ENCODE results near the gene RNPEPL1. TPM values are rescaled to one million over a fixed set of nuclear protein-coding genes. Genes with fewer than 3 reads are reported as not detected.

RNPEPL1 gene
- polyA plus RNA-seq, 1 donor: 61.8 TPM

GRCh38 chr2:240618776-240619175 lies 50.5 kb downstream of the RNPEPL1 start:
- no peaks in the 10 kb centered on the region for H3K4me1 ChIP-seq (ENCODE audit: control insufficient read depth, insufficient read depth, low read length)
- DNase-seq: no peak
- peaks cover 82% of the 10 kb centered on the region for H3K36me3 ChIP-seq (ENCODE audit: control insufficient read depth, insufficient read depth, low read length)
- H3K4me3 ChIP-seq (ENCODE audit: low read length): no peak overlapping the region
- no CpG with 5 or more reads among the region's 6 CpGs for WGBS (ENCODE audit: insufficient coverage, low lambda C conversion rate)
- no peak overlapping the region for H3K27ac ChIP-seq (ENCODE audit: low read length)
- H3K9me3 ChIP-seq (ENCODE audit: control insufficient read depth, low read depth, low read length): peaks cover 11% of the 10 kb centered on the region
- no peaks in the 10 kb centered on the region for H3K27me3 ChIP-seq (ENCODE audit: control insufficient read depth, insufficient read depth, low read length)

GRCh38 chr2:240619506-240620148 lies 51.3 kb downstream of the RNPEPL1 start:
- Histone ChIP-seq H3K27me3 (ENCODE audit: control insufficient read depth, insufficient read depth, low read length) (no peaks in the 10 kb centered on the region), H3K36me3 (ENCODE audit: control insufficient read depth, insufficient read depth, low read length) (peaks cover 74% of the 10 kb centered on the region), H3K27ac (ENCODE audit: low read length) (no peak overlapping the region), H3K9me3 (ENCODE audit: control insufficient read depth, low read depth, low read length) (peaks cover 11% of the 10 kb centered on the region), H3K4me1 (ENCODE audit: control insufficient read depth, insufficient read depth, low read length) (no peaks in the 10 kb centered on the region), H3K4me3 (ENCODE audit: low read length) (no peak overlapping the region)
- 87% methylated on average over 3 of the region's 19 CpGs for WGBS (ENCODE audit: insufficient coverage, low lambda C conversion rate)
- no peak for DNase-seq

GRCh38 chr2:240620149-240620731 lies 52.0 kb downstream of the RNPEPL1 start:
- Histone ChIP-seq H3K4me3 (ENCODE audit: low read length) (no peak overlapping the region), H3K27ac (ENCODE audit: low read length) (no peak overlapping the region), H3K27me3 (ENCODE audit: control insufficient read depth, insufficient read depth, low read length) (no peaks in the 10 kb centered on the region), H3K4me1 (ENCODE audit: control insufficient read depth, insufficient read depth, low read length) (no peaks in the 10 kb centered on the region), H3K9me3 (ENCODE audit: control insufficient read depth, low read depth, low read length) (peaks cover 11% of the 10 kb centered on the region), H3K36me3 (ENCODE audit: control insufficient read depth, insufficient read depth, low read length) (peaks cover 72% of the 10 kb centered on the region)
- DNase-seq: no peak
- WGBS (ENCODE audit: insufficient coverage, low lambda C conversion rate): no CpG with 5 or more reads among the region's 13 CpGs

GRCh38 chr2:240620859-240621258 lies 52.6 kb downstream of the RNPEPL1 start:
- Histone ChIP-seq H3K4me3 (ENCODE audit: low read length) (no peak overlapping the region), H3K27ac (ENCODE audit: low read length) (no peak overlapping the region), H3K27me3 (ENCODE audit: control insufficient read depth, insufficient read depth, low read length) (no peaks in the 10 kb centered on the region), H3K4me1 (ENCODE audit: control insufficient read depth, insufficient read depth, low read length) (no peaks in the 10 kb centered on the region), H3K36me3 (ENCODE audit: control insufficient read depth, insufficient read depth, low read length) (peaks cover 69% of the 10 kb centered on the region), H3K9me3 (ENCODE audit: control insufficient read depth, low read depth, low read length) (peaks cover 9% of the 10 kb centered on the region)
- no peak for DNase-seq
- WGBS (ENCODE audit: insufficient coverage, low lambda C conversion rate): 100% methylated on average over 1 of the region's 7 CpGs

GRCh38 chr2:240622060-240622411 lies 53.8 kb downstream of the RNPEPL1 start:
- no CpG with 5 or more reads among the region's 9 CpGs for WGBS (ENCODE audit: insufficient coverage, low lambda C conversion rate)
- H3K4me1 ChIP-seq (ENCODE audit: control insufficient read depth, insufficient read depth, low read length): peaks cover 7% of the 10 kb centered on the region
- H3K9me3 ChIP-seq (ENCODE audit: control insufficient read depth, low read depth, low read length): peaks cover 5% of the 10 kb centered on the region
- no peak overlapping the region for H3K27ac ChIP-seq (ENCODE audit: low read length)
- no peak overlapping the region for H3K4me3 ChIP-seq (ENCODE audit: low read length)
- peaks cover 57% of the 10 kb centered on the region for H3K36me3 ChIP-seq (ENCODE audit: control insufficient read depth, insufficient read depth, low read length)
- no peaks in the 10 kb centered on the region for H3K27me3 ChIP-seq (ENCODE audit: control insufficient read depth, insufficient read depth, low read length)
- no peak for DNase-seq

- Histone ChIP-seq H3K27me3 (ENCODE audit: control insufficient read depth, insufficient read depth, low read length) (no peaks in the 10 kb centered on the region), H3K4me1 (ENCODE audit: control insufficient read depth, insufficient read depth, low read length) (peaks cover 10% of the 10 kb centered on the region), H3K9me3 (ENCODE audit: control insufficient read depth, low read depth, low read length) (peaks cover 5% of the 10 kb centered on the region), H3K36me3 (ENCODE audit: control insufficient read depth, insufficient read depth, low read length) (peaks cover 52% of the 10 kb centered on the region), H3K4me3 (ENCODE audit: low read length) (no peak overlapping the region), H3K27ac (ENCODE audit: low read length) (no peak overlapping the region)
- DNase-seq: no peak
- WGBS (ENCODE audit: insufficient coverage, low lambda C conversion rate): no CpG with 5 or more reads among the region's 37 CpGs
Observed at GRCh38 chr2:240622531-240623235, 54.4 kb downstream of the RNPEPL1 start.

- WGBS (ENCODE audit: insufficient coverage, low lambda C conversion rate): no CpG with 5 or more reads among the region's 10 CpGs
- Histone ChIP-seq H3K4me3 (ENCODE audit: low read length) (no peak overlapping the region), H3K27me3 (ENCODE audit: control insufficient read depth, insufficient read depth, low read length) (no peaks in the 10 kb centered on the region), H3K36me3 (ENCODE audit: control insufficient read depth, insufficient read depth, low read length) (peaks cover 52% of the 10 kb centered on the region), H3K27ac (ENCODE audit: low read length) (no peak overlapping the region), H3K9me3 (ENCODE audit: control insufficient read depth, low read depth, low read length) (no peaks in the 10 kb centered on the region), H3K4me1 (ENCODE audit: control insufficient read depth, insufficient read depth, low read length) (peaks cover 13% of the 10 kb centered on the region)
- DNase-seq: no peak
Observed at GRCh38 chr2:240623531-240624010, 55.3 kb downstream of the RNPEPL1 start.

- no peaks in the 10 kb centered on the region for H3K27me3 ChIP-seq (ENCODE audit: control insufficient read depth, insufficient read depth, low read length)
- whole genome bisulfite sequencing (ENCODE audit: insufficient coverage, low lambda C conversion rate): no CpG with 5 or more reads among the region's 24 CpGs
- DNase-seq: no peak
- no peaks in the 10 kb centered on the region for H3K9me3 ChIP-seq (ENCODE audit: control insufficient read depth, low read depth, low read length)
- no peak overlapping the region for H3K4me3 ChIP-seq (ENCODE audit: low read length)
- H3K4me1 ChIP-seq (ENCODE audit: control insufficient read depth, insufficient read depth, low read length): peaks cover 13% of the 10 kb centered on the region
- H3K36me3 ChIP-seq (ENCODE audit: control insufficient read depth, insufficient read depth, low read length): peaks cover 46% of the 10 kb centered on the region
- H3K27ac ChIP-seq (ENCODE audit: low read length): no peak overlapping the region
Observed at GRCh38 chr2:240624011-240624949, 56.0 kb downstream of the RNPEPL1 start.

GRCh38 chr2:240624950-240625621 lies 56.8 kb downstream of the RNPEPL1 start, which contains the start of gene GPR35:
GPR35 (plus strand) TSS chr2:240625480; CDS start chr2:240629953, 4,473 bp downstream.
- H3K27me3 ChIP-seq (ENCODE audit: control insufficient read depth, insufficient read depth, low read length): no peaks in the 10 kb centered on the region
- H3K4me1 ChIP-seq (ENCODE audit: control insufficient read depth, insufficient read depth, low read length): peaks cover 13% of the 10 kb centered on the region
- no peaks in the 10 kb centered on the region for H3K9me3 ChIP-seq (ENCODE audit: control insufficient read depth, low read depth, low read length)
- H3K36me3 ChIP-seq (ENCODE audit: control insufficient read depth, insufficient read depth, low read length): peaks cover 42% of the 10 kb centered on the region
- peak within 1 kb of the TSS; percentile 85 for H3K27ac ChIP-seq (ENCODE audit: low read length)
- WGBS (ENCODE audit: insufficient coverage, low lambda C conversion rate): no CpG with 5 or more reads among the region's 23 CpGs
- DNase-seq: peak in 1 of 2 donors; percentile 25
- H3K4me3 ChIP-seq (ENCODE audit: low read length): peak within 1 kb of the TSS; percentile 13

All from large intestine (tissue), 3 donors.